ENCODE results near the gene NACC1. TPM values are rescaled to one million over a fixed set of nuclear protein-coding genes. Genes with fewer than 3 reads are reported as not detected.

The NACC1 gene
- total and polyA plus RNA-seq, 2 of the 13 experiments (the other 11 are each of a cell fraction or from before 2014, with no cell fraction given) = 31.8 to 42.3 TPM

DNA sequence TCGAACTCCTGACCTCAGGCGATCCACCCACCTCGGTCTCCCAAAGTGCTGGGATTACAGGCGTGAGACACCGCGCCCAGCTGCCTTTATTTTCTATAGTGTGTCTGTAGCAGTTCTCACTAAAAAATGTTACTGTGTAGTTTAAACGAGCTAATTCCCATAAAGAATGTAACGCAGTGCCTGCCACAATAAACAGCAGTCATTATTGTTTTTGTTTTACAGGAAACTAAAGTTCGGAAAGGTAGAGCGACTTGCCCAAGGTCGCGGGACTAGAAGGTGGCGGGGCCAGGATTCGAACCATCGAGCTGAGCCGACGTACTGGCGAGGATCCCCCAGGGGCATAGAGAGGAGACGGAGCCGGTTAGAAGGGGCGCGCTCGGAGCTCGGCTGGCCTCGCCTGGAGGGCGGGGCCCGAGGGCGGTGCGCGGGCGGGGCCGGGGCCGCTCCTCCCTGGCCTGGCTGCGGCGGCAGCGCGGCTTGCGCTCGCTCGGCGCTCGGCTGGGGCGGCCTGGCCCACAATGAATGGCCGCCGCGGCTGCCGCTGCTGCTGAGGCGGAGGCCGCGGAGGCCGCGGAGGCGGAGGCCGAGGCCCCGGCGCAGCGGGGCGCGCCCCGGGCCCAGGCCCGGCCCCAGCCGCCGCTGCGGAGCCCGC lies at the start of gene NACC1 (continued):
- TF ChIP-seq, protein P1, sequence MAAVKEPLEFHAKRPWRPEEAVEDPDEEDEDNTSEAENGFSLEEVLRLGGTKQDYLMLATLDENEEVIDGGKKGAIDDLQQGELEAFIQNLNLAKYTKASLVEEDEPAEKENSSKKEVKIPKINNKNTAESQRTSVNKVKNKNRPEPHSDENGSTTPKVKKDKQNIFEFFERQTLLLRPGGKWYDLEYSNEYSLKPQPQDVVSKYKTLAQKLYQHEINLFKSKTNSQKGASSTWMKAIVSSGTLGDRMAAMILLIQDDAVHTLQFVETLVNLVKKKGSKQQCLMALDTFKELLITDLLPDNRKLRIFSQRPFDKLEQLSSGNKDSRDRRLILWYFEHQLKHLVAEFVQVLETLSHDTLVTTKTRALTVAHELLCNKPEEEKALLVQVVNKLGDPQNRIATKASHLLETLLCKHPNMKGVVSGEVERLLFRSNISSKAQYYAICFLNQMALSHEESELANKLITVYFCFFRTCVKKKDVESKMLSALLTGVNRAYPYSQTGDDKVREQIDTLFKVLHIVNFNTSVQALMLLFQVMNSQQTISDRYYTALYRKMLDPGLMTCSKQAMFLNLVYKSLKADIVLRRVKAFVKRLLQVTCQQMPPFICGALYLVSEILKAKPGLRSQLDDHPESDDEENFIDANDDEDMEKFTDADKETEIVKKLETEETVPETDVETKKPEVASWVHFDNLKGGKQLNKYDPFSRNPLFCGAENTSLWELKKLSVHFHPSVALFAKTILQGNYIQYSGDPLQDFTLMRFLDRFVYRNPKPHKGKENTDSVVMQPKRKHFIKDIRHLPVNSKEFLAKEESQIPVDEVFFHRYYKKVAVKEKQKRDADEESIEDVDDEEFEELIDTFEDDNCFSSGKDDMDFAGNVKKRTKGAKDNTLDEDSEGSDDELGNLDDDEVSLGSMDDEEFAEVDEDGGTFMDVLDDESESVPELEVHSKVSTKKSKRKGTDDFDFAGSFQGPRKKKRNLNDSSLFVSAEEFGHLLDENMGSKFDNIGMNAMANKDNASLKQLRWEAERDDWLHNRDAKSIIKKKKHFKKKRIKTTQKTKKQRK (IDR thresholded peaks at IDR 0.05; ENCODE audit: low read length) = no peak
- TF ChIP-seq ADNP (CRISPR knock-in tag; IDR thresholded peaks at IDR 0.05) (peak; percentile 95), FLYWCH1 (CRISPR knock-in tag; IDR thresholded peaks at IDR 0.05) (no peak), ZSCAN22 (CRISPR knock-in tag; IDR thresholded peaks at IDR 0.05) (no peak), ZNF850 (CRISPR knock-in tag; conservative IDR thresholded peaks at IDR 0.05) (no peak), FOSL2 (CRISPR knock-in tag; IDR thresholded peaks at IDR 0.05) (no peak), ZNF83 (CRISPR knock-in tag; IDR thresholded peaks at IDR 0.05; ENCODE audit: borderline replicate concordance) (no peak), PAWR (CRISPR knock-in tag; IDR thresholded peaks at IDR 0.05; ENCODE audit: borderline replicate concordance) (no peak), MED1 (CRISPR knock-in tag; IDR thresholded peaks at IDR 0.05) (no peak), ZNF839 (CRISPR knock-in tag; IDR thresholded peaks at IDR 0.05; ENCODE audit: borderline replicate concordance) (no peak), SMARCE1 (IDR thresholded peaks at IDR 0.05; ENCODE audit: borderline replicate concordance) (no peak), ZFP90 (CRISPR knock-in tag; IDR thresholded peaks at IDR 0.05; ENCODE audit: borderline replicate concordance) (no peak), ZBTB20 (CRISPR knock-in tag; IDR thresholded peaks at IDR 0.05; ENCODE audit: borderline replicate concordance, low read depth) (no peak), SAFB2 (CRISPR knock-in tag; IDR thresholded peaks at IDR 0.05; ENCODE audit: borderline replicate concordance, low read depth) (no peak), ZMYM3 (CRISPR knock-in tag; IDR thresholded peaks at IDR 0.05) (peak; percentile 91; the same call in 1 of the 2 replicates)
- TF ChIP-seq, protein P2, sequence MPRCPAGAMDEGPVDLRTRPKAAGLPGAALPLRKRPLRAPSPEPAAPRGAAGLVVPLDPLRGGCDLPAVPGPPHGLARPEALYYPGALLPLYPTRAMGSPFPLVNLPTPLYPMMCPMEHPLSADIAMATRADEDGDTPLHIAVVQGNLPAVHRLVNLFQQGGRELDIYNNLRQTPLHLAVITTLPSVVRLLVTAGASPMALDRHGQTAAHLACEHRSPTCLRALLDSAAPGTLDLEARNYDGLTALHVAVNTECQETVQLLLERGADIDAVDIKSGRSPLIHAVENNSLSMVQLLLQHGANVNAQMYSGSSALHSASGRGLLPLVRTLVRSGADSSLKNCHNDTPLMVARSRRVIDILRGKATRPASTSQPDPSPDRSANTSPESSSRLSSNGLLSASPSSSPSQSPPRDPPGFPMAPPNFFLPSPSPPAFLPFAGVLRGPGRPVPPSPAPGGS (CRISPR knock-in tag; IDR thresholded peaks at IDR 0.05) = no peak
- TF ChIP-seq, protein P3, sequence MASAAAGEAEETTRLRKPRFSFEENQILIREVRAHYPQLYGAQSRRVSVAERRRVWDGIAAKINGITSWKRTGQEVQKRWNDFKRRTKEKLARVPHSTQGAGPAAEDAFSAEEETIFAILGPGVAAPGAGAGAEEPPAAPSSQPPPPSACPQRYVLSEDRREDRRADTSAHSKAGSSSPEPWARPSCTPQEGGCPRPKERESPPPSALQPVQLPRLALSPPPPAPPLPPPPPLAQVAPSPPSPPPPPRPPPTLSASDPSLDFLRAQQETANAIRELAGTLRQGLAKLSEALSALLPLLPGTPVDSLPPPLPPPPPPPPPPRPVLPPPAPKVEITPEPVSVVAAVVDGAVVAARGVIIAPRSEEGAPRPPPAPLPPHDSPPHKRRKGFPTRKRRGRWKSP (CRISPR knock-in tag; IDR thresholded peaks at IDR 0.05) = peak; percentile 39; the same call in 1 of the 2 replicates
- TF ChIP-seq, protein P4, sequence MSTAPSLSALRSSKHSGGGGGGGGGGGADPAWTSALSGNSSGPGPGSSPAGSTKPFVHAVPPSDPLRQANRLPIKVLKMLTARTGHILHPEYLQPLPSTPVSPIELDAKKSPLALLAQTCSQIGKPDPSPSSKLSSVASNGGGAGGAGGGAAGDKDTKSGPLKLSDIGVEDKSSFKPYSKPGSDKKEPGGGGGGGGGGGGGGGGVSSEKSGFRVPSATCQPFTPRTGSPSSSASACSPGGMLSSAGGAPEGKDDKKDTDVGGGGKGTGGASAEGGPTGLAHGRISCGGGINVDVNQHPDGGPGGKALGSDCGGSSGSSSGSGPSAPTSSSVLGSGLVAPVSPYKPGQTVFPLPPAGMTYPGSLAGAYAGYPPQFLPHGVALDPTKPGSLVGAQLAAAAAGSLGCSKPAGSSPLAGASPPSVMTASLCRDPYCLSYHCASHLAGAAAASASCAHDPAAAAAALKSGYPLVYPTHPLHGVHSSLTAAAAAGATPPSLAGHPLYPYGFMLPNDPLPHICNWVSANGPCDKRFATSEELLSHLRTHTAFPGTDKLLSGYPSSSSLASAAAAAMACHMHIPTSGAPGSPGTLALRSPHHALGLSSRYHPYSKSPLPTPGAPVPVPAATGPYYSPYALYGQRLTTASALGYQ (CRISPR knock-in tag; IDR thresholded peaks at IDR 0.05) = 0 out of 2 replicates have a peak, but pooled peaks have one; percentile 46
- TF ChIP-seq, protein P5, sequence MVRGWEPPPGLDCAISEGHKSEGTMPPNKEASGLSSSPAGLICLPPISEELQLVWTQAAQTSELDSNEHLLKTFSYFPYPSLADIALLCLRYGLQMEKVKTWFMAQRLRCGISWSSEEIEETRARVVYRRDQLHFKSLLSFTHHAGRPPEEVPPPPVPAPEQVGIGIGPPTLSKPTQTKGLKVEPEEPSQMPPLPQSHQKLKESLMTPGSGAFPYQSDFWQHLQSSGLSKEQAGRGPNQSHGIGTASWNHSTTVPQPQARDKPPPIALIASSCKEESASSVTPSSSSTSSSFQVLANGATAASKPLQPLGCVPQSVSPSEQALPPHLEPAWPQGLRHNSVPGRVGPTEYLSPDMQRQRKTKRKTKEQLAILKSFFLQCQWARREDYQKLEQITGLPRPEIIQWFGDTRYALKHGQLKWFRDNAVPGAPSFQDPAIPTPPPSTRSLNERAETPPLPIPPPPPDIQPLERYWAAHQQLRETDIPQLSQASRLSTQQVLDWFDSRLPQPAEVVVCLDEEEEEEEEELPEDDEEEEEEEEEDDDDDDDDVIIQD (CRISPR knock-in tag; IDR thresholded peaks at IDR 0.05; ENCODE audit: low read depth) = no peak

All from HepG2 (cell line).